Trophoblast cell (in vitro differentiated cells and primary cell): ENCODE measurements around the gene TUBA1B.

ENCODE experiments used
- DNase-seq, 2 donors: peaks; one replicate each; pipeline ENCODE4 v3.0.0-alpha.2; 2016
- H2AFZ ChIP-seq: 2 replicates; pipeline ENCODE4 v1.6.1; 2013; ENCODE audit warnings: low read length, moderate library complexity, mild to moderate bottlenecking; ENCODE audit not compliant: insufficient read depth, poor library complexity
- H2AK5ac ChIP-seq: 2 replicates; pipeline ENCODE4 v1.6.1; 2013; ENCODE audit warnings: mild to moderate bottlenecking, low read length
- H2BK120ac ChIP-seq: 2 replicates; pipeline ENCODE4 v1.6.1; 2013; ENCODE audit warnings: low read length, mild to moderate bottlenecking, moderate library complexity; ENCODE audit not compliant: insufficient read depth, poor library complexity
- H2BK12ac ChIP-seq: 2 replicates; pipeline ENCODE4 v1.6.1; 2013; ENCODE audit warnings: mild to moderate bottlenecking, low read length, moderate library complexity
- H2BK5ac ChIP-seq: 2 replicates; pipeline ENCODE4 v1.6.1; 2013; ENCODE audit warnings: low read length, low read depth, moderate library complexity, mild to moderate bottlenecking; ENCODE audit not compliant: poor library complexity
- H3K14ac ChIP-seq: 2 replicates; pipeline ENCODE4 v1.6.1; 2013; ENCODE audit warnings: mild to moderate bottlenecking, low read length
- H3K18ac ChIP-seq: 2 replicates; pipeline ENCODE4 v1.6.1; 2013; ENCODE audit warnings: mild to moderate bottlenecking, low read length
- H3K23ac ChIP-seq: 2 replicates; pipeline ENCODE4 v1.6.1; 2013; ENCODE audit warnings: low read length
- H3K27ac ChIP-seq: 2 replicates; pipeline ENCODE4 v1.5.1; 2013; ENCODE audit warnings: low read depth, mild to moderate bottlenecking, inconsistent platforms, low read length, moderate library complexity
- H3K27me3 ChIP-seq: 2 replicates; pipeline ENCODE4 v1.6.1; 2013; ENCODE audit warnings: inconsistent platforms, mild to moderate bottlenecking, low read length, moderate library complexity; ENCODE audit not compliant: insufficient read depth
- H3K36me3 ChIP-seq, 2 experiments: 1 replicate in 1 of 2; 2 replicates in 1 of 2; pipeline ENCODE4 v1.6.1; 2013; ENCODE audit warnings: low read length in 2 of 2, mild to moderate bottlenecking in 2 of 2, moderate library complexity in 1 of 2; ENCODE audit not compliant: insufficient read depth in 2 of 2, control insufficient read depth in 1 of 2
- H3K4ac ChIP-seq: 2 replicates; pipeline ENCODE4 v1.6.1; 2013; ENCODE audit warnings: low read depth, mild to moderate bottlenecking, low read length, moderate library complexity
- H3K4me1 ChIP-seq, 2 experiments: 1 replicate in 1 of 2; 2 replicates in 1 of 2; pipeline ENCODE4 v1.6.1; 2013; ENCODE audit warnings: low read length in 2 of 2, mild to moderate bottlenecking in 2 of 2, moderate library complexity in 1 of 2; ENCODE audit not compliant: insufficient read depth in 2 of 2, control insufficient read depth in 1 of 2
- H3K4me2 ChIP-seq: 2 replicates; pipeline ENCODE4 v1.6.1; 2013; ENCODE audit warnings: inconsistent platforms, mild to moderate bottlenecking, low read length, moderate library complexity
- H3K4me3 ChIP-seq: 2 replicates; pipeline ENCODE4 v1.5.1; 2013; ENCODE audit warnings: mild to moderate bottlenecking, low read depth, low read length, inconsistent platforms
- H3K79me1 ChIP-seq: one replicate; pipeline ENCODE4 v1.6.1; 2013; ENCODE audit warnings: low read length
- H3K79me2 ChIP-seq: 2 replicates; pipeline ENCODE4 v1.6.1; 2013; ENCODE audit warnings: low read length, mild to moderate bottlenecking; ENCODE audit not compliant: control insufficient read depth, insufficient read depth, poor library complexity
- H3K9ac ChIP-seq: 2 replicates; pipeline ENCODE4 v1.6.1; 2013; ENCODE audit warnings: mild to moderate bottlenecking, low read length
- H3K9me3 ChIP-seq: 2 replicates; pipeline ENCODE4 v1.6.1; 2013; ENCODE audit warnings: low read depth, mild to moderate bottlenecking, control low read depth, inconsistent platforms, low read length; ENCODE audit not compliant: insufficient read depth
- H4K12ac ChIP-seq: 2 replicates; pipeline ENCODE4 v1.6.1; 2013; ENCODE audit warnings: low read depth, mild to moderate bottlenecking, low read length, moderate library complexity
- H4K8ac ChIP-seq: 2 replicates; pipeline ENCODE4 v1.6.1; 2013; ENCODE audit warnings: low read depth, mild to moderate bottlenecking, low read length, moderate library complexity
- H4K91ac ChIP-seq: one replicate; pipeline ENCODE4 v1.6.1; 2013; ENCODE audit warnings: low read depth, mild to moderate bottlenecking, low read length, moderate library complexity
- WGBS: extraction: QIAGEN DNeasy Blood & Tissue Kit; methylation state at CpG from one replicate; pipeline ENCODE4 v1.1.7; 2013; ENCODE audit warnings: missing lambda C conversion rate; ENCODE audit not compliant: insufficient read length, insufficient coverage; ENCODE audit errors: extremely low coverage; 5-methylcytosine and 5-hydroxymethylcytosine counted together

The TUBA1B gene

DNA sequence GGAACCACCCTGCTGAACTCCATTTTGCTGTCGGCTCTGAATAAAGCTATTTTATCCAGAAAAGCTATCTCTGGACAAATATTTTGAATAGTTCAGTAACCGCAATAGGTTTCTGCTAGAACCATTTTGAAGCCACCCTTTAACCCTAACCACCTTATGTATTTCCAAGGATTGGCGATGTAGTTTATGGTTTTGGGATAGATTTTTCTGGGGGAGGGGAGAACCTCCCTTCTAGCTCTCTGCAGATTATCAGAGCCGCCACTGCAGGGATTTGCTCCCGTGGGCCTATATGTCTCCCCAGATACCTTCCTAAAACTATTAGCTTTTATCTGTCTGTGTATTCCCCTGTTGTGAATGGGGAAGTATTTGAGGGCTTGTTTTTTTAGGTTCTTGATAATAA is 1.8 kb upstream of the TUBA1B start:
- no CpG with 5 or more reads among the region's 5 CpGs for WGBS

DNA sequence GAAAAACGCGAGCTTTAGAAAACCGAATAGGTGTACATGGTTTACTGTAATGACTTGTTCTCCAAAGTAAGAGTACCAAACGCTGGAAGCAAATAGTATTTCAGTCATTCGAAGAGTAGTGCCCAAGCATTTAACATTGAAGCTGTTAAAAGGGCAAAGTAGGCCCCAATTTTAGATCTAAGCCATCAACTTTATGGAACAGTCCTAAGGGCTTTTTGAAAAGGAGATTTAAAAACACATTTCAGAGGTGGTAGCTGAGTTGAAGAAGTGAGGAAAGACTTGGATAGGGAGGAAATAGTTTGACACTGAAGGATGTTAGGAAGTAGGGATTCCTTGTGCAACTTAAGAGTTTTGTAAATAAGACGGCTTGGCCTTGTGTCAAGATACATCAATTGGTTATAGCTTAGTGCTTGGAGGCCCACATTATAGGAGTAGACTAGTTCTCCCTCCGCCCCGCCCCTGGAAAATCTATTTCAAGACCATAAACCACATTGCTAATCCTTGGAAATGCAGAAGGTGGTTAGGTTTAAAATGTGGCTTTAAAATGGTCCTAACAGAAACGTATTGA is 783 bp upstream of the TUBA1B start:
- Histone ChIP-seq H2BK12ac (no peak overlapping the region), H4K91ac (no peak overlapping the region), H3K4me2 (peak overlapping the region; percentile 62), H2AFZ (peak overlapping the region; percentile 77), H2BK5ac (no peak overlapping the region), H3K9ac (no peak overlapping the region), H2AK5ac (no peak overlapping the region), H2BK120ac (no peak overlapping the region), H3K14ac (no peak overlapping the region), H3K23ac (no peak overlapping the region), H3K27me3 (no peaks in the 10 kb centered on the region), H4K8ac (no peak overlapping the region), H3K4me1 (peaks cover 4 to 5% of the 10 kb centered on the region in 2 experiments), H3K4me3 (no peak overlapping the region), H3K27ac (no peak overlapping the region), H3K79me2 (peaks cover 8% of the 10 kb centered on the region), H4K12ac (no peak overlapping the region), H3K79me1 (peaks cover 8% of the 10 kb centered on the region), H3K18ac (no peak overlapping the region), H3K4ac (no peak overlapping the region), H3K9me3 (peaks cover 3% of the 10 kb centered on the region), H3K36me3 (peaks cover 22 to 27% of the 10 kb centered on the region in 2 experiments)
- DNase-seq: no peak
- WGBS: no CpG with 5 or more reads among the region's 9 CpGs

More for the DNA sequence above, 1.8 kb upstream of the TUBA1B start:
- peaks cover 8% of the 10 kb centered on the region for H3K79me1 ChIP-seq
- H4K12ac ChIP-seq: no peak overlapping the region
- no peak overlapping the region for H3K9ac ChIP-seq
- H2AFZ ChIP-seq: no peak overlapping the region
- H3K79me2 ChIP-seq: peaks cover 8% of the 10 kb centered on the region
- H2BK5ac ChIP-seq: no peak overlapping the region
- peaks cover 4 to 5% of the 10 kb centered on the region in 2 experiments for H3K4me1 ChIP-seq
- H2AK5ac ChIP-seq: no peak overlapping the region
- no peak overlapping the region for H3K4me3 ChIP-seq
- no peak overlapping the region for H4K91ac ChIP-seq
- peaks cover 17 to 18% of the 10 kb centered on the region in 2 experiments for H3K36me3 ChIP-seq
- H2BK12ac ChIP-seq: no peak overlapping the region
- H3K9me3 ChIP-seq: peaks cover 3% of the 10 kb centered on the region
- H2BK120ac ChIP-seq: no peak overlapping the region
- no peak overlapping the region for H3K14ac ChIP-seq
- no peak for DNase-seq
- H3K18ac ChIP-seq: no peak overlapping the region
- no peak overlapping the region for H3K27ac ChIP-seq
- no peak overlapping the region for H3K4ac ChIP-seq
- no peak overlapping the region for H3K23ac ChIP-seq
- H3K27me3 ChIP-seq: no peaks in the 10 kb centered on the region
- no peak overlapping the region for H3K4me2 ChIP-seq
- no peak overlapping the region for H4K8ac ChIP-seq

DNA sequence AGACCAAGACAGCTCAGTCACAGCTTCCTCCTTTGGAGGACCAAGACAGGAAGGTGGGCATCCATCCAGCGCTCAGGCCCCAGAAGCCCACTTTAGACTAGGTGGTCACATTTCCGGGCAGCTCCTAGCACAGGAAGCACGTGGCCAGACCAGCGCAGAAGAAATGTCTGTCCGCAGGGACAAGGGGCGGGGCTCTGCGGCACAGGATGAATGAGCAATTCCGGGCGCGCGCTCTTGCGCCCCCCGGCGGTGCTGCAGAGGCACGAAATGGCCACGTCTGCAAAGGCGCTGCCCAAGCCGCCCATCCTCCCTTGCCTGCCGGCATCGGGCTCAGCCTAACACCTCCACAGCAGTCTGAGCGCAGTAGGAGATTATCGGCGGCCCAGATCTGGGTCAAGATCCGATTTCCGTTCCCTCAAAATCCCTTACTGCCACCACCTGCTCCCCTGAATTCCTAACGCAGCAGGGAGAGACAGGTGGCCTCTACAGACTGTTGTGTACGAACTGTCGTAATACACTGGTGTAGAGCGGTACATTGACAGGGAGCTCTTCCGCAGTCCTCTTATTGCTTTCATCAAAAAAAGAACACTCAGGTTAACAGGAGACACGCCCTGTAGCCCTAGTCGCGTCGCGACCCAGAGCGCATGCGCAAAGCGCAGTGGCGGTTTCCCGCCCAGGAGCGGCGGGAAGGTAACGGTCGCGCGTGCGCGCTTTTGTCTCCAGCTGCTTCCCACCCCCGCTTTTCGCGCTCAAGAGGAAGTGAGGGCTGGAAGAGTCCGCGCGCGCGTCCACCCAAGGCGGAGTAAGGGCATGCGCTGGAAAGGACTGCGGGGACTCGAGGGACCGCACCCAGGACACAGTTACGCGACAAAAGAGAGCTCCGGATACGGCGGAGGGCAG is 794 bp downstream of the TUBA1B start:
- no CpG with 5 or more reads among the region's 66 CpGs for WGBS
- H3K9me3 ChIP-seq: peaks cover 3% of the 10 kb centered on the region
- no peaks in the 10 kb centered on the region for H3K27me3 ChIP-seq
- peaks cover 22 to 28% of the 10 kb centered on the region in 2 experiments for H3K36me3 ChIP-seq
- H3K27ac ChIP-seq: peak overlapping the region; percentile 89
- peak overlapping the region; percentile 93 for H4K8ac ChIP-seq
- peaks cover 8% of the 10 kb centered on the region for H3K79me1 ChIP-seq
- peak overlapping the region; percentile 99 for H3K14ac ChIP-seq
- peak overlapping the region; percentile 93 for H2BK5ac ChIP-seq
- no peak overlapping the region for H2BK12ac ChIP-seq
- peak overlapping the region; percentile 92 for H2AK5ac ChIP-seq
- peaks cover 8% of the 10 kb centered on the region for H3K79me2 ChIP-seq
- peak overlapping the region; percentile 99 for H3K4me3 ChIP-seq
- H3K4ac ChIP-seq: peak overlapping the region; percentile 96
- H3K9ac ChIP-seq: peak overlapping the region; percentile 99
- H4K12ac ChIP-seq: peak overlapping the region; percentile 88
- H4K91ac ChIP-seq: peak overlapping the region; percentile 98
- H3K4me1 ChIP-seq: peaks cover 4 to 5% of the 10 kb centered on the region in 2 experiments
- peak overlapping the region; percentile 84 for H2BK120ac ChIP-seq
- no peak overlapping the region for H3K23ac ChIP-seq
- H3K18ac ChIP-seq: peak overlapping the region; percentile 95
- H3K4me2 ChIP-seq: peak overlapping the region; percentile 80
- H2AFZ ChIP-seq: peak overlapping the region; percentile 75
- DNase-seq: peak; percentile 94 to 97

DNA sequence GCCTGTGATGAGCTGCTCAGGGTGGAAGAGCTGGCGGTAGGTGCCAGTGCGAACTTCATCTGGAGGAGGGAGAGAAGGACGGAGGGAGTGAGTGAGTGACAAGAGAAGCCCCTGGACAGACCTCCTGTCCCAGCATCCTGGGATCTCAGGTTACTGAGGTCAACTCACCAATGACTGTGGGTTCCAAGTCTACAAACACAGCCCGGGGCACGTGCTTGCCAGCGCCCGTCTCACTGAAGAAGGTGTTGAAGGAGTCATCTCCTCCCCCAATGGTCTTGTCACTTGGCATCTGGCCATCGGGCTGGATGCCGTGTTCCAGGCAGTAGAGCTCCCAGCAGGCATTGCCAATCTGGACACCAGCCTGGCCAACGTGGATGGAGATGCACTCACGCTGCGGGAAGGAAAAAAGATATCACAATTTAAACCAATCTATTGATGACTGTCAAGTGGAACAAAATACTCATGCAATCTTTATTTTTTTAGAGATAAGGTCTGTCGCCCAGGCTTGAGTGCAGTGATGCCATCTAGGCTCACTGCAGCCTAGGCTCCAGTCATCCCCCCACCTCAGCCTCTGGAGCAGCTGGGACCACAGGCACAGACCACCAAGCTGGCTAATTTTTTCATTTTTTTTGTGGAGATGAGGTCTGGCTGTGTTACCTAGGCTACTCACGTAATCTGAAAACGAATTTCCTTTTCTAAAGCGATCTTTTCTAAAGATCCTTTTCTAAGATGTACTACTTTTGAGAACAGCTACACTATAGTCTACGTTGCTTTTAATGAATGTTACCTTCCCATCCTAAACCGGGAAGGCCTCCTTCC is 1.7 kb downstream of the TUBA1B start:
- Histone ChIP-seq H3K4me2 (peak overlapping the region; percentile 80), H3K27ac (no peak overlapping the region), H3K4me1 (peaks cover 4 to 5% of the 10 kb centered on the region in 2 experiments), H3K36me3 (peaks cover 22 to 28% of the 10 kb centered on the region in 2 experiments), H4K8ac (peak overlapping the region; percentile 62), H3K9me3 (peaks cover 3% of the 10 kb centered on the region), H3K4ac (peak overlapping the region; percentile 84), H2BK12ac (no peak overlapping the region), H3K18ac (no peak overlapping the region), H3K27me3 (no peaks in the 10 kb centered on the region), H2BK5ac (no peak overlapping the region), H3K79me1 (peaks cover 8% of the 10 kb centered on the region), H2BK120ac (no peak overlapping the region), H4K12ac (peak overlapping the region; percentile 34), H2AK5ac (no peak overlapping the region), H3K14ac (no peak overlapping the region), H3K23ac (no peak overlapping the region), H4K91ac (no peak overlapping the region), H3K9ac (no peak overlapping the region), H3K4me3 (peak overlapping the region; percentile 99), H3K79me2 (peaks cover 8% of the 10 kb centered on the region), H2AFZ (no peak overlapping the region)
- WGBS: no CpG with 5 or more reads among the region's 18 CpGs
- DNase-seq: no peak
